Stimulated activated CD4-positive, alpha-beta T cell treated with anti-CD3 and anti-CD28 coated beads, Interleukin-12 subunit alpha, Interleukin-12 subunit beta, amount 100 ng/mL, for 24 hours (primary cell): ENCODE data around the gene EP300.

ENCODE experiments used
- DNase-seq, 2 experiments: peaks; one replicate each; pipeline ENCODE4 v3.0.0-alpha.2; 2020; ENCODE audit warnings: low read depth in 2 of 2

EP300 gene

DNA sequence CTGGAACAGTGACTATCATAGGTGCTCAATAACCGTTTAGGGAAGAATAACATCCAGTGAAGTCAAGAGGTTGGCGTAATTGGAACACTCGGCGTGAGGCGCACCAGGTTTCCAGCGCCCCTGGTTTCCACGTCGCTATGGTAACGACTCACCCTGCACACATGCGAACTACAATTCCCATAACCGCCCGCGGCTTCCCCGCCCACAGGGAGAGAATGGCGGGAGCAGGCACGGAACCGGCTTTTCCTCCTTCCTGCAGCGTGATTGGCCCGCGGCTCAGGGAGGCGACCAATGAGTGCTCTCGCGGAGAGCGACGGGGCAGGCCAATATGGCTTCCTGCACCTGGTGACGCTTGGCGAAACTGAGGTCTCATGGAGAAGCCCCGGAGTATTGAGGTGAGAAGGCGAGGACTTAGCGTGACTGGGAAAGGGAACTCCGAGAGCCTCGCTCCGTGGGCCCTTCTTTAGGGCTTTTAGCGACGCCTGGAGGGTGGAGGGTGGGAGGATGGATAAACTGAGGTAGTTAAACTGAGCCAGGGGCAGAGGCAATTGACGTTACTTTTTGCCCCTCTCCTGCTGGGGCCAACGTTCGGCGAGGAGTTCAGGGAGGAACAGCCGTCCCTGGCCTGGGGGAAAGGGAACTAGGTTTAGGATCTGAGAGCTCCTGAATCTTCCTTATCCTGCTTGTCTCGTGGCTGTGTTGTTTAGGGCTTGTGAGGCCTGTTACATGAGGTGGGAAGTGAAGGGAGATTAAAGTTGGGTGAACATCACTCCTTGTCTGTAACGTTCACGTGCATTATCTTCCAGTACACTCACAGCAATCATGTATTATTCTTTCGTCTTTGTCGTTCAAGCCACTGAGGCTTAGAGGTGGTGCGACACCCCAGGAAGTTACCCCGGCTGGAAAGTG, 112.9 kb downstream of the EP300 start, which contains the start of gene L3MBTL2:
Gene L3MBTL2 (plus strand): TSS at position 321 of the 909 bp plus-strand sequence. CDS start 51 bp downstream, at position 372.
- DNase-seq, result peak; percentile 97 to 99

DNA sequence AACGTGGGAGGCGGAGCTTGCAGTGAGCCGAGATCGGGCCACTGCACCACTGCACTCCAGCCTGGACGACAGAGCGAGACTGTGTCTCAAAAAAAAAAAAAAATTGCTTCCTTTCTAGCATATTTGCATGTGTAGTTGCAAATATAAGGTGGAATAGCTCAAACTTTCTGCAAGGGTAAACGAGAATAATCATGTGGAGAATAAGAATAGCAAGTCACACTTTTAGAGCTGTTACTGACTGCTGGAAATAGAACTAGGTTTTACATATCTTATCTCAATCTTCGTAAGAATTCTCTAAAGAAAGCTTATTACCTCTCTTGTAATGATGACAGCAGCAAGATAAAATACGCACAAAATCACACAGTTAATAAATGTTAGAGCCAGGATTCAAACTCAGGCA, 114.3 kb downstream of the EP300 start:
- no peak for DNase-seq

DNA sequence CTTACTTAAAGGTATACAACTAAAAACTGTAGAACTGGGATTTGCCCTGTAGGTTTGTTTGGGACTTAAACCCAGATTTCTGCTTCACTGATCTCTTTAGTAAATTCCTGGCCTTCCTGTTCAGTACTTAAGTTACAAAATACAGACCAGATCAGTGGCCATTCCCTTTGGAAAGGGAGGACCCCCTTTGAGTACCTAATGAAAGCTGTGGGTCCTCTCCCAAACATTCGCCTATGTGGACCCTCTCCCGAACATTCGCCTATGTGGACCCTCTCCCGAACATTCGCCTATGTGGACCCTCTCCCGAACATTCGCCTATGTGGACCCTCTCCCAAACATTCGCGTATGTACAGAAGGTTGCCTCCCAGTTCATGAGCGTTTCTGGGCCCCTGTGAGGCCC, 123.0 kb downstream of the EP300 start:
- no peak for DNase-seq

DNA sequence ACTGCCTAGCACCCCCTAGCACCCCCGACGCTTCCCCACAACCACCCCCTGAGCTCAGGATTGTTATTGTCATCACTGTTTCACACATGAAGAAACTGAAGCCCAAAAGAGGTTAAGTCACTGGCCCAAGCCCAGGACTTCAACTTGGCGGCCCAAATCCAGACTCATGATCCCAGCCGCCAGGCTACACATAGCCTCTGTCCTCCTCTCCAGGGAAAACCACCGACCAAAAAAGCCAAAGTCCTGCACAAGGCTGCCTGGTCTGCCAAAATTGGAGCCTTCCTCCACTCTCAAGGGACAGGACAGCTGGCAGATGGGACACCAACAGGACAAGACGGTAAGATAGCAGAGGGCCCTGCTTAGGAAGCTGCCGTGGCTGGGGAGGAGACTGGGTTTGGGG, 123.5 kb downstream of the EP300 start:
- no peak for DNase-seq

DNA sequence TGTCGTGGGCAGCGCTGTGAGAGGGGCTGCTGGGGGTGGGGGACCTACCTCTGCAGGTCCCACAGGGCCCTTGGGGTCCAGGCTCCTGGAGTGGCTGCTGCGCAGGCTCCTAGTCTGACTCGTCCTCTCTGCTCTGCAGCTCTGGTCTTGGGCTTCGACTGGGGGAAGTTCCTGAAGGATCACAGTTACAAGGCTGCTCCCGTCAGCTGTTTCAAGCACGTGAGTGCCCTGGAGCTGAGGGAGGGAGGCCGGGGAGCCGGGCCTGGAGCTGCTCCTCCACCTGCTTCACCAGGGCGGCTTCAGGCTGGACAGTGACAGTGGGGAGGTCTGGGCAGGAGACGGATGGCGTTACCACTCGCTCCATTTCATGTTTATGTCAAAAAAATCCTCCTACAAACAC, 124.6 kb downstream of the EP300 start:
- no peak for DNase-seq

DNA sequence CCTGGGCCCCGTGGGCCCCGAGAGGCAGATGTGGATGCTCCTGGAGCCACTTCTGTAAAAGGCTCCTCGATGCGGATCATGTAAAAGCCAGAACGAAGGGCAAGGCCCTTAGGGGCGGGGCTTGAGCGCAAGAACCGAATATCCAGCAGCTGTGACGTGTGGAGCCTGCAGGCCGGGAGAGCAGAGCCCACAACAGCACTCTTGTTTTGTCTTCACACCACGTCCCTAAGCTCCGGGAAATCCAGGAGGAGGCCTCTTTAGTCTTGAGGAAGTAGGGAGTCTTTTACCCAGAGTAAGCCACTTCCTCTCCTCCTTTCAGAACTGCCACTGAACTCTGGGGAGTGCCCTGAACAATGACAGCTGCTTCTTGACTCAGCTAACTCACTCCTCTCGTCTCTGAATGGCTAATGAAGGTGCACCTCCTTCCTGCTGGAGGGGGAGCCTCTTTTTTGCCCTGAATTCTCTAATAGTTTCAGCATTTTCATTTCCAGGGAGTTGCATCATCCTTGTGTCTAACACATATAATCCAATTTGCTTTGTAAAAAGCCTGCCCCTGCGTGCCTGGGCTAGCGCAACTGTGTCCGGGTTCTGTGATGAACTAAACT, 125.3 kb downstream of the EP300 start:
- no peak for DNase-seq

DNA sequence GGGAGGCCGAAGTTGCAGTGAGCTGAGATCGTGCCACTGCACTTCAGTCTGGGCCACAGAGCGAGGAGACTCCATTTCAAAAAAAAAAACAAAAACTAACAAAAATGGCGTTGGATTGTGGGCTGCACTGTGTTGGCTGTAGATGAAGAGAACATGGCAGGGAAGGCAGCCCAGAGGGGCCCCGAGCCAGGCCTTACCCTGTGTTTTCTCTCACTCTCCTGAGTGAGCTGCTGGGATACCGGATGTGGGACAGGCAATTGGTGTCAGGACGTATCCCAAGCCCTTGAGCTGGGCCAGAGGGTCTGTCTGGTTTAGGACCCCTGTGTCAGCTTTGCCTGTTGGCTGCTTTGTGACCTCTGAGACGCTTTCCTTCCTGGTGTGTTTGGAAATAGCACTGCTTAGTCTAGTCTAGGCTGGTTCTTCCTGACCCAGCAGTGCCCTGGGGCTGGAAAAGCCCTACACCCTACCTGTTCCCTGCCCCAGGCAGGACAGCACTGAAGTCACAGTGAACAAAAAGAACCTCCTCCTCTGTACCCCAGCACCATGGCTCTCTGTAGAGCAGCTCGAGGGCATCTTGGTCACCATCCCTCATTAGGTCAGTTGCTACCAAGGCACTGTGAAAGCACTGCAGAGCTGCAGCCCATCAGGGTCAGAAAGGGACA, 130.6 kb downstream of the EP300 start:
- no peak for DNase-seq

DNA sequence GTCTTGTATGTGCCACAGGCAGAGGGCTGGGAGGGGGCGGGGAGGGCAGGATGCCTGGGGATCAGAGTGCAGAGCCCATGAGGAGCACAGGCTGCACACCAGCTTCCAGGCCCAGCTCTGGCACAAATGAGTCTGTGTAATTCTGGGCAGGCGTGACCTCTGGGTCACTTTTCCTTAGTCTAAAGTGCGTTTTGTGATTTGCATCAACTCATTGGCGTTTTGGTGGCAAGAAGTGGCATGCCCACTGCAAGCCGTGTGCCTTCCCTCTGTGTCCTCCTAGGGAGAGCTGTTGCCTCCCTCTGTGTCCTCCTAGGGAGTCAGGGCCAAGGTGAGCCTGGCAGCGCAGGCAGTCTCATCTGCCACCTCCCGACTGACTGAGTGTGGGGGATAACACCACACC, 131.1 kb downstream of the EP300 start:
- no peak for DNase-seq

DNA sequence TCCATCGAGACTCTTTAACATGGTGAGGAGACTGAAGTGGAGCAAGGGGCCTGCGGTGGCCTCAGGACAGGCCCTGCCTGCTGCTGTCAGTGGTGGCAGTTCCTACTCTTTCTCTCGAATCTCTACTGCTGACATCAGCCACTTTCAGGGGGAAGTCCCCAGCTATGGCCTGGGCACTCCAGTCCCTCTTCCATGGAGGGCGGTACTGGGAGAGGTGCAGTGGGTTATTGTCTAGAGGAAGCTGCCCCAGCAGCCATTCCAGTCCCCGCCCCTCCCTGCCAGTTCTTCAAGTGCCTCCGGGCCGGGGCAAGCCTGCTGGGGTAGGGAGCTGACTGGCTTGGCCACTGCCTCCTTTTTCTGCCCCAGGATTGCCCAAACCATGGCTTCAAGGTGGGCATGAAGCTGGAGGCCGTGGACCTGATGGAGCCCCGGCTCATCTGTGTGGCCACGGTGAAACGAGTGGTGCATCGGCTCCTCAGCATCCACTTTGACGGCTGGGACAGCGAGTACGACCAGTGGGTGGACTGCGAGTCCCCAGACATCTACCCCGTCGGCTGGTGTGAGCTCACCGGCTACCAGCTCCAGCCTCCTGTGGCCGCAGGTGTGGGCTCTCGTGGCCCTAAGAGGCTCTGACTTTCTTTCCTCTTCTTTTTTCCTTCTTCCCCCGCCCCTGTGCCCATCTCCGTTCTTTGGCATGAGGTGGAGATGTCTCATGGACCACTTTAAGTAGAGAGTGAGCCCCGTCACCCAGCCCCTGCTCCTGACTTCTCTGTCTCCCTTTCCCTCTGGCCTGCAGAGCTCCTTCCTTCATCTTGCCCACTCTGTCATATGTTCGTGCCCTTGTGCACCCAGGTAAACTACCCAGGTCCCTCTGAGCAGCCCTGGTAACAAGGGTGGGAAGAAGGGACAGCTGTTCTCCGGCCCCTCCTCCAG, 134.6 kb downstream of the EP300 start:
- no peak for DNase-seq

DNA sequence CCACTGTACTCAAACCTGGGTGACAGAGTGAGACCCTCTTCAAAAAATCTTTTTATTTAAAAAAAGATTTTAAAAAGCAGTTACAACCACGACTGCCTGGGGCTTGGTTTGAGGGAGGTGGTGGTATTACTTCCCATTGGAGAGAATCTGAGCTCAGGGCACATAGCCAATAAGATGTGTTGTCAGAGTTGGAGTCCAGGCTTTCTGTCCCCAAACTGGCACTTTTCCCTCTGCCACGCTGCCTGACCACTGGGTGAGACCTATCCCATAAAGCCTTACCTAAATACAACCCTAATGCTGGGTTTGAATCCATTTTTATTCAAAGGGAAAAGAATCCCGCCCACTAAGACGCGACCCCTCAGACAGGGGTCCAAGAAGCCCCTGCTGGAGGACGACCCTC, 136.8 kb downstream of the EP300 start:
- no peak for DNase-seq
